HepG2 (cell line): Measurements from ENCODE around the gene PROM2.

Source experiments
- CEBPB ChIP-seq: IDR thresholded peaks from 2 replicates; pipeline ENCODE4 v1.6.1; 2011; ENCODE audit warnings: low read depth, low read length, improper control_type of control experiment, borderline replicate concordance
- CHD2 ChIP-seq: IDR thresholded peaks from 2 replicates; pipeline ENCODE4 v1.6.1; 2011; ENCODE audit warnings: low read depth, low read length, improper control_type of control experiment
- EZH2 ChIP-seq: conservative IDR thresholded peaks from 2 replicates; pipeline ENCODE4 v1.6.1; 2012; ENCODE audit warnings: mild to moderate bottlenecking, low read depth, low read length, moderate library complexity
- MBD4 ChIP-seq: IDR thresholded peaks from 2 replicates; pipeline ENCODE4 v1.6.1; 2012; ENCODE audit warnings: low read length, inconsistent platforms, borderline replicate concordance
- PRDM15 ChIP-seq: sonication (generic); formaldehyde crosslinking; IDR thresholded peaks from 2 replicates; pipeline ENCODE4 v1.4.0; 2020; ENCODE audit warnings: missing genetic modification reagents
- SMAD1 ChIP-seq: sonication (generic); formaldehyde crosslinking; IDR thresholded peaks from 2 replicates; pipeline ENCODE4 v1.4.0; 2020; ENCODE audit warnings: missing genetic modification reagents, low read depth, mild to moderate bottlenecking, borderline replicate concordance
- ZBTB20 ChIP-seq: sonication (generic); formaldehyde crosslinking; IDR thresholded peaks from 2 replicates; pipeline ENCODE4 v1.8.1; 2023; ENCODE audit warnings: missing genetic modification reagents, low read depth, mild to moderate bottlenecking, borderline replicate concordance
- ZNF543 ChIP-seq: sonication (generic); formaldehyde crosslinking; IDR thresholded peaks from 2 replicates; pipeline ENCODE4 v1.4.0; 2020; ENCODE audit warnings: mild to moderate bottlenecking, missing genetic modification reagents
- ZNF644 ChIP-seq: IDR thresholded peaks from 2 replicates; pipeline ENCODE4 v1.6.1; 2016; ENCODE audit warnings: low read depth
- ZNF747 ChIP-seq: sonication (generic); formaldehyde crosslinking; IDR thresholded peaks from 2 replicates; pipeline ENCODE4 v1.8.1; 2023; ENCODE audit warnings: missing genetic modification reagents, mild to moderate bottlenecking, borderline replicate concordance

GRCh38 chr2:95330794-95331338 lies 56.6 kb downstream of the PROM2 start:
- TF ChIP-seq SMAD1 (CRISPR knock-in tag) (no peak), ZBTB20 (CRISPR knock-in tag) (no peak), CEBPB (no peak), MBD4 (no peak), ZNF644 (CRISPR knock-in tag) (no peak), EZH2 (no peak), ZNF747 (CRISPR knock-in tag) (no peak), ZNF543 (CRISPR knock-in tag) (no peak), CHD2 (no peak), PRDM15 (CRISPR knock-in tag) (no peak)
